NCI-H1092 treated with DMSO at 0.1 percent for 48 hours (cell line): Measurements from ENCODE around the gene SOAT2.
"Not testable (repeated sequence)": the region's sequence is repeated elsewhere in the genome, so short reads cannot be mapped to it uniquely, and the experiment has no call there.

Experiments used
- DNase-seq: peaks from one replicate; lab custom pipeline; 2025; lab: John Stamatoyannopoulos, UW

SOAT2 gene

DNA sequence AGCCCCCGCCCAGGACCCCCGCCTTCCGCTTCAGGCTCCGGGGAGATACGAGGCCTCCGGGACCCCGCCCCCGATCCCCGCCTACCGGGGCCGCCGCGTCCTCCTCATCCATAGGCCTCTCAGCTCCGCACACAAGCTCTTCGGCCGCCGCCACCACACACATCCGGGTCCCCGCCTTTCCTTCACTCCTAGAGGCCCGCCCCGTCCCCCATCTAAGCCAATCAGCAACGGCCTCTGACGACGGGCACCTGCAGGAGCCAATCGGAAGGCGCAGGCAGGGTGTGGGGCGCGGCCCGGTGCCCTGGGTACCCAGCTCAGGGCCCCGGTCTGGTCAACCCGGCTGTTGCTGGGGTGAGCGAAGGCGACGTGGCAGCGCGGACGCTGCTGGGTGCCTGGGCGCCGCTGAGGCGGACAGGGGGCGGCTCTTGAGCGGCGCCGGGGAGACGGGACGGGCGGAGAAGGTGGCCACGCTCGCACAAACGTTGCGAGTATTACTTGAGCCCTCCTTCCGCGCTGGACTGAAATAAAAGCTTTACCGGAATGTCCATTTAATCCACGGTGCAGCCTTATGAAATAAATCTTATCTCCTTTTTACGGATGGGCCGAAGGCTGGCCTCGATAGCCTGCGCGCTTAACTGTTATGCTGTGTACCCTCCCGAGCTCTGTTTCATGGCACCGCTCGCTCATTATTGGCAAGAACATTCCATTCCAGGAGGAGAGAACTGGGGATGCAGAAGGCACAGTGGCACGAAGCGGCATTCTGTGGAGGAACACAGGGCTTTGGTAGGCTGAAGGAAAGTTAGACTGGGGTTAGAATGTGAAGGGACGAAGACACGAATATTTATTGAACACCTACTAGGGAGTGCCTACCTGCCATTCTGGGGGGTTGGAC, 23.8 kb upstream of the SOAT2 start, which contains the start of gene SPRYD3:
Gene SPRYD3, minus strand, starts transcription at position 165 of the 892 bp plus-strand sequence. Its CDS starts 57 bp downstream, at position 108.
- DNase-seq = peak; percentile 93

DNA sequence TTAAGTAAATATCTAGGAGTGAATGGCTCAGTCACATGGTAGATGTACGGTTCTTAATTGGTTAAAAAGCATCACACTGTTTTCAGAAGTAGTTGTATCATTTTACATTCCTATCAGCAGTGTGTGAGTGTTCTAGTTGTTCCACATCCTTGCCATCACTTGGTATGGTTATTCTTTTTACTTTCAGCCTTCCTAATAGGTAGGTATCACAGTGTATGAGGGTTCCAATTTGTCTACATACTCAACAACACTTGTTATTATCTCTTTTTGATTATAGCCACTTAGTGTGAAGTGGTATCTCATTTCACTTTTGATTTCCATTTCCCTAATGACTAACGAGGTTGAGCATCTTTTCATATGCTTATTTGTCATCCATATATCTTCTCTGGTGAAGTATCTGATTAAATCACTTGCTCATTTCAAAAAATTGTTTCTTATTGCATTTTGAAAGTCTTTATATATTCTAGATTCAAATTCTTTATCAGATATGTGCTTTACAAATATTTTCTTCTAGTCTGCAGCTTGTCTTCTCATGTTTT, 20.6 kb upstream of the SOAT2 start:
- DNase-seq = no peak

DNA sequence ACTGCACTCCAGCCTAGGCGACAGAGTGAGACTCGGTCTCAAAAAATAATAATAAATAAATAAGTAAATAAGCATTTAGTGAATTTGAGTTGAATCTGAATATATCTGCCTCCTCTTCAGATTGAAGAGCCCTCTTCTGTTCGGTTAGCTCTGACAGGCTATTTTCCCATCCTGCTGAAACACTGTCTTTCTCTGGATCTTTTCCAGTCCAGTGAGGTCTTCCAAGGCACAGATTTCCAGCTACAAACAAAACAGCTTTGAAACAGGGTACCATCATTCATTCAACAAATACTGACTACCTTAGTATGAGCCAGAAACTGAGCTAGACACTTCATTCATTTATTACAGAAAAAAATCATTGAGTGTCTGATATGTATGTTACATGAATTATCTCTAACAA, 16.9 kb upstream of the SOAT2 start:
- DNase-seq = no peak

DNA sequence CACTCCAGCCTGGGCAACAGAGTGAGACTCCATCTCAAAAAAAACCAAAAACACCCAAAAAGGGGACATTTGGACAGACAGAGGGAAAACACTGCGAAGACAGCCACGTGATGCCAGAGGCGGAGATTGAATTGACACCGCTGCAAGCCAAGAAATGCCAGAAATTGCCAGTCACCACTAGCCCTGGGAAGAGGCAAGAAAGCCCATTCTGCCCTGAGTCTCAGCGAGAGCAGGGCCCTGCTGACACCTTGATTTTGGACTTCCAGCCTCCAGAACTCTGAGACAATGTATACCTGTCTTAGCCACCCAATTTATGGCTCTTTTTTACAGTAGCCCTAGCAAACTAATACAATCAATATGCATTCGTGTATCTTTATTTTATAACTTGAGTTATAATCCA, 13.2 kb upstream of the SOAT2 start:
- DNase-seq = no peak

DNA sequence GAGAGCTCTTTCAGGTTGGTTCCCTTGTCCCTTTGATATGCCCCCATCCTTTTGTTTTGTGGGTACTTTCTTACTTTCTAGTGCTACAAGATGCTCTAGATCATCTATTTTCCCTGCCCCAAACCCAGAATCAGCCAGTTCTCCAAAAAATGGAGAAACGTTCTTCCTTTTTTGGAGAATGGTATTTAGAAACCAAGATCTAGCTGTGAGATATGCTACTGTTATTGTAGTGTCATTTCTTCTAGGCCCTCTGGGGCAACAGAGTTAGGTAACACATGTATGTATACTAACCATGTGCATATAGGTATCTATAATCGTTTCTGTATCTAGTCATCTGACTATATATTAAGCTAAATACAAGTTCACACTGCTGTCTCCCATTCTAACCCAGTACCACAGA, 12.7 kb upstream of the SOAT2 start:
- DNase-seq = no peak

DNA sequence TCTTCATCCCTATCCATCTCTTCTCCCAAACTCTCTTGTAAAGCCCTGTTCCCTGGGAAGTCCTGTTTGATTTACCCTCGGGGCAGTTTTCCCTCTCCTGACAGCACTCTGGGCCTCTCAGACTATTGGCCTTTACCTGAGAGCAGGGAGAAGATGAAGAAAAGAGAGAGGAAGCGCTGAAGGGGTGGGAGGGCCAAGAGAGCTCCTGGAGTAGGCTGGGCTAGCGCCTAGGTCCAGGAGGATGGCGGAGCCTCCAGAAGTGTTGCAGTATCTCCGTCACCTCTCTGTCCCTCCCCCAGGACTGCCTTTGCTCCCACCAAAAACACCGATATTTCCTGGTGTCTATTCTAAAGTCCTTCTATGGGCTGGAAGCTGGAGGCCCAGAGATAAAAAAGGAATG, 11.5 kb upstream of the SOAT2 start:
- no peak for DNase-seq

DNA sequence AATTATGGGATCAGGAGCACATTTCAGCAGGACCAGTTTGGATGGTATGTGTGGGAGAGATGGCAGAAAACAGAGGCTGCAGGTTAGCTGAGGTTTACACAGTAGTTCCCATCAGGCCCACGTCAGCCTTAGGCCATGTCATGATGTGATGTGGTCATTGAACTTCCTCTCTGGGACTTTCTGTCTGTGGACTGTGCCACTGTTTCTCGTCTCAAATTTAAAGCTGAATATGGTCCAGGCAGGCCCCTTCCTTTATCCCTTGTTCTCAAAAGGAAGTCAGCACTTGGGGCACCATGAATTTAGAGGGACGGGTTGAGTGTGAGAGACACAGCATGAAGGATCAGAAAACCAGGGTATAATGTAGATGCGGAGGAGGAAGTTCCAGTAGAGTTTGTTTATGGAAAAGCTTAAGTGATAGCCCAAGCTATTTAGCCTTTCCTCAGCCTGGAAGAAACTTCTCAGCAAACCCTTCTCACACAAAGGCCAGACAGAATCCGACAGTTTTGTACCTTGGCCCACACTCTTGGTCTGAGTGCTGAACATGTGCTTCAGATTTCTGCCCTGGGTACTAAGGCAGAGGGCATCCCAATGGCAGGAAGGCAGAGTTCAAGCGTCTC, 9.4 kb upstream of the SOAT2 start:
- no peak for DNase-seq

DNA sequence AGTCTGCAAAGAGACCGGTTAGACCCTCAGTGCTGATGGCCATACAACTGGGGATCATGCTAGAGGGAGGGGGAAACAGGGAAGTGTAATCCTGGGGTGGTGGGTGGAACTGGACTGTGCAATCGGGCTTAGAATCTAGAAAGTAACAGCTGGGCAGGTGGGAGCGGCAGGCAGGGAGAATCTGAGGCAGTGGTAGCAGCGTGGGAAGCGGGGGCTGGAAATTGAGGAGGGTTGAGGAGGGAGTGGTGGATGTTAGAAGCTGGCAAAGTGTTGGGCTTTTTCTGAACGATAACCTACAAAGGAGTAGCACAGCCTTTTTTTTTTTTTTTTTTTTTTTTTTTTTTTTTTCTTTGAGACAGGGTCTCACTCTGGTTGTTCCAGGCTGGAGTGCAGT, 8.9 kb upstream of the SOAT2 start:
- DNase-seq = no peak

DNA sequence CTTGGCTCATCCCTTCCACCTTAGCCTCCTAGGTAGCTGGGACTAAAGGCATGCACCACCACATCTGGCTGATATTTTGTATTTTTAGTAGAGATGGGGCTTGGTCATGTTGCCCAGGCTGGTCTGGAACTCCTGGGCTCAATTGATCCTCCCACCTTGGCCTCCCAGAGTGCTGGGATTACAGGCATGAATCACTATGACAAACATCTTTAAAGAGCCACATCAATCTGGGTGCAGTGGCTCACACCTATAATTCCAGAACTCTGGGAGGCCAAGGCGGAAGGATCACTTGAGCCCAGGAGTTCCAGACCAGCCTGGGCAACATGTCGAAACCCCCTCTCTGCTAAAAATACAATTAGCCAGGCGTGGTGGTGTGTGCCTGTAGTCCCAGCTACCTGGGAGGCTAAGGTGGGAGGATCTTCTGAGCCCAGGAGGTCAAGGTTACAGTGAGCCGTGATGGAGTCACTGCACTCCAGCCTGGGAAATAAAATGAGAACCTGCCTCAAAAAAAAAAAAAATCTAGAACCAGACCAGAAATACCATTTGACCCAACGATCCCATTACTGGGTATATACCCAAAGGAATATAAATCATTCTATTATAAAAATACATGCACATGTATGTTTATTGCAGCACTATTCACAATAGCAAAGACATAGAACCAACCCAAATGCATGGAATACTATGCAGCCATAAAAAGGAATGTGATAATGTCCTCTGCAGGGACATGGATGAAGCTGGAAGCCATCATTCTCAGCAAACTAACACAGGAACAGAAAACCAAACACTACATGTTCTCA, 8.3 kb upstream of the SOAT2 start:
- DNase-seq = not testable (repeated sequence)

DNA sequence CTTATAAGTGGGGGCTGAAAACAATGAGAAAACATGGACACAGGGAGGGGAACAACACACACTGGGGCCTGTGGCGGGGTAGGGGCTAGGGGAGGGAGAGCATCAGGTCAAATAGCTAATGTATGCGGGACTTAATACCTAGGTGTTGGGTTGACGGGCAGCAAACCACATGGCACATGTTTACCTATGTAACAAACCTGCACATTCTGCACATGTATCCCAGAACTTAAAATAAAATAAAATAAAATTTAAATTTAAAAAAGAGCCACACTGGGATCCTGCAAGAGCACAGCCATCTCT, 7.7 kb upstream of the SOAT2 start:
- DNase-seq = not testable (repeated sequence)

DNA sequence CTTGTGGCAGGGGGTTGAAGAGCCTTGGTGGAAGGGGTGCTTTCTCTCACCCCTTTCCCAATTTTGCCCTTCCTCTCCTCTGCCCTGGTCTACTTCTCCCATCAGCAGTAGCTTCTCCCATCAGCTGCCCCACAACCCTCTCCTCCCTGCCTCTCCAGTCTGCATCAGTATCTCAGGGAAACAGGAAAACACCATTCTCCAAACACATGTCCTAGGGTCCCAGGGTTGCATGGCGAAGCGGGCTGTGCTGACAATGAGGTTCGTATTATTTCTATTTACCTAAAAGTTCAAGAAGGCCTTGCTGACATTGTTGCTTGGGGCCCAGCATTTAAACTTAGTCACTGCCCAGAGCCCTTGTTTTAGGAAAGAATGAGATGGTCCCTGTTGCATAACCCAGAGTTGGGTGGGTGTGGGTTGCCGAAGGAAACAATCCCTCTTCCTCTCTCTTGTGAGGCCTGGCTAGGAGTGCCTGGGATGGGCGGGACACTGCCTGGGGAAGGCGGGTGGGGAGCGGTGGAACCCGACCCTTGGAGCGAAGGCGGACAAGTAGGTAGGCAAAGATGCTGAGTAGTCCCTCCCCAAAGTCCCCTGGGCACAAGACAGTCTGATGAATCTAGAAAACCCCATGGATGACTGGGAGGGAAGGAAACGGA, 7.1 kb upstream of the SOAT2 start:
- DNase-seq = no peak

DNA sequence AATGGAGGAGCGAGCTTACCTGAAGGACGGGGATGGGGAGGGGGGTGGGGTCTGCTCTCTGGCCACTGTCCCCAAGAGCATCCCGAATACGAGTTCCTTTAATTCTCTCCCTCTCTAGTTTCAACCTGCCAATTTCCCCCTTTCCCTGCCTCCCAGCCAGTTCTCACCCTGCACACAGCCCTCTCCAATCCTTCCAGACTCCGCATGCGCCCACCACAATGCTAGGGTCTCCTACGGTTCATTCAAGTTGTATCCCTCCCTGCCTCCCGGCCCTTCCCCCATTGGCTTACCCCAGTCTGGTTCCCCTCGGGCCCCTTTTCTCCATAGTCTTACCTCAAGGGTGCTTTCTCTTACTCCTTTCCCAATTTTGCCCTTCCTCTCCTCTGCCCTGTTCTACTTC, 6.5 kb upstream of the SOAT2 start:
- DNase-seq = no peak

DNA sequence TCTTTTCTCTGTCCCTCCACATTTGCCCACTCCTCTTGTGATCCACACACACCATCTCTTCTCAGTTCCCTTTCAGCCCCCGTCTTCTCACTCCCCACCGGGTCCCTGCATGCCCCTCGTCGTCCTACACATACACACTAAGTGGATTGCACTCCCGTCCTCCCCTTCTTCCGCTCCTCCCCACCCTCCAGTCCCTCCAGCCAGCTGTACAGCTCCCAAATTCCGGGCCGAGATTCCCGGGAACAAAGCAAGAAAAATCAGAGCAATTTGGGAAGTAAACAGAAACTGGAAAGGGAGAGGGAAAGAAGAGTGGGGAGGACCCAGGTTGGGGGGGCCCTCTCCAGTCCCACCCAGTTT, 6.1 kb upstream of the SOAT2 start:
- no peak for DNase-seq

DNA sequence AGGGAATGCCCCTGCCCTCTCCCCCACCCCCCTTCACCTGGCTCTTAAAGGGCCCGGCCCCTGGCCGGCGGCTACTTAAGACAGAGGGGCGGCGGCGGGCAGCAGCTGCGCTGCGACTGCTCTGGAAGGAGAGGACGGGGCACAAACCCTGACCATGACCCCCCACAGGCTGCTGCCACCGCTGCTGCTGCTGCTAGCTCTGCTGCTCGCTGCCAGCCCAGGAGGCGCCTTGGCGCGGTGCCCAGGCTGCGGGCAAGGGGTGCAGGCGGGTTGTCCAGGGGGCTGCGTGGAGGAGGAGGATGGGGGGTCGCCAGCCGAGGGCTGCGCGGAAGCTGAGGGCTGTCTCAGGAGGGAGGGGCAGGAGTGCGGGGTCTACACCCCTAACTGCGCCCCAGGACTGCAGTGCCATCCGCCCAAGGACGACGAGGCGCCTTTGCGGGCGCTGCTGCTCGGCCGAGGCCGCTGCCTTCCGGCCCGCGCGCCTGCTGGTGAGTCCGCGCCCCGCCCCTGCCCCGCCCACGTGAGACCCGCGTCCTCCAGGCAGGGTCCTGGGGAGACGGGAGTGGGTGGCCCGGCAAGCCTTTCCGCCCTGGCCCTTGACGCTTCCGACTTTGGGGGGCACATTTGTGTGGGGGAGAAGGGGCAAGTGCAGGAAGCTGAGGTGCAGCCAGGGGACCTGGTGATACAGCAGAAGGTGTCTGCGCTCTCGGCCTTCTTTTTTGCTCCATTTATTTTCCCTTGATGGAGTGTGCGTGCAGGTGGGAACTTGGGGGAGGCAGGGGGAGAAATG, 5.5 kb upstream of the SOAT2 start, which contains the start of gene IGFBP6:
Gene IGFBP6, plus strand, starts transcription at position 104 of the 790 bp plus-strand sequence. Its CDS starts 51 bp downstream, at position 155.
- peak; percentile 35 for DNase-seq

DNA sequence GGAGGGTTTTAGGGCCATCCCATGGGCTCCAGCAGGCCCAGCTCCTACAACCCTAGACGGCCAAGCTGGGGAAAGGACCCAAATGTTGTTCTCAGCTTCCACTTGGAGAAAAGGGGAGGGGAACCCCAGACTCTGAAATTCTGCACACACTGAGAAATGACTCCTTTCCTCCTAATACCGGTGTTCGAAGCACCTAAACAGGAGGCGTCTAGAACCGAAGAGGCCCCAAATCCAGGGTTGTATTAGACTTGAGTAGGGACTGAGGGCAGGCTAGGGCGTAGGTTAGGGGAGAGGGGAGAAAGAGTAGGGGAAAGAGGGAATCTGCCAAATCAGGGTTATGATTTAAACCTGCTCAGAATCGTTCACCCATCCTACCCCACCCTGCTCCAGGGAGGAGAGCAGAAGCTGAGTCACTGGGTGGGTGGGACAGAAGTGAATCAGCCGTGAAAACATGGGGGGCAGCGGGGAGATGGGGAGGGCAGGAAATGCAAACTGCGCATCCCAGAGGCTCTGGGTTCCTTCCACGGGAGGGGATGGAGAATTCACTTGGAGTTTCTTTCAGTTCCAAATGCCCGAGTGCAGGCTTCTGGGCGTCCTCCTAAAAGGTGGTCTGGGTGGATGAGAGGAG, 4.8 kb upstream of the SOAT2 start:
- no peak for DNase-seq

DNA sequence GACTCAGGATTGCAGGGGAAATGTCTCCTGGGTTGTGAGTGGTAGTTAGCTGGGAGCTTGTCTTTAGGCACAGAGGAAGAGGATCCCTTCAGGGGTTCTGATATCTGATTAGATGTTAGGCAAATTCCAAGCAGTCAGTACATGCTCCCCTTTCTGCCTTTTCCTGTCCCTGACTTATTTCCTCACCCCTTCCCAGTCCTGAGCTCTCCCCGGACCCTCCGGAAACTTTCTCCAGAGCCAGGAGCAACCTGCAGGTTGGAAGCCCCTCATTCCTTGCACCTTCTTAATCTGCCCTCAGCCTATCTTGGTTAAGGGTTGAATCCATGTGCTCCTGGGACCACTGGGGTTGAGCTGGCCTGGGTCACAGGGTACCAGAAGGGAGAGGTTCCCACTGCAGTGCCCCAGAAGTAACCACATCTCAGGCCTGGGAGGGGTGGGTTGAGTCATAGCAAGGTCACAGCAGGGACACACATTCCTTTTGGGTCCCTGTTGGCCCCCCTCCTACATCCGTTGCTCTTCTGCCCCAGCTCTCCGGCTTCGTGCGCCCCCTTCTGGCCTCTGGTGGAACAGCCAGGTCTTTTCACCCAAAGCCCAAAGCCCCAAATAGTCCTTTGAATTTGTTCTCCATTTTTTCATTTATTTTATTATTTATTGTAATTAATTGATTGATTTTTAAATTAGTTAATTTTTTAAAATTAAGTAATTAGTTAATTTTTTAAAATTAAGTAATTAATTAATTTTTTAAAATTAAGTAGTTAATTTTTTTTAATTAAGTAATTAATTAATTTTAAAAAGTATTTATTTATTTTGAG, 4.0 kb upstream of the SOAT2 start:
- peak; percentile 61 for DNase-seq

DNA sequence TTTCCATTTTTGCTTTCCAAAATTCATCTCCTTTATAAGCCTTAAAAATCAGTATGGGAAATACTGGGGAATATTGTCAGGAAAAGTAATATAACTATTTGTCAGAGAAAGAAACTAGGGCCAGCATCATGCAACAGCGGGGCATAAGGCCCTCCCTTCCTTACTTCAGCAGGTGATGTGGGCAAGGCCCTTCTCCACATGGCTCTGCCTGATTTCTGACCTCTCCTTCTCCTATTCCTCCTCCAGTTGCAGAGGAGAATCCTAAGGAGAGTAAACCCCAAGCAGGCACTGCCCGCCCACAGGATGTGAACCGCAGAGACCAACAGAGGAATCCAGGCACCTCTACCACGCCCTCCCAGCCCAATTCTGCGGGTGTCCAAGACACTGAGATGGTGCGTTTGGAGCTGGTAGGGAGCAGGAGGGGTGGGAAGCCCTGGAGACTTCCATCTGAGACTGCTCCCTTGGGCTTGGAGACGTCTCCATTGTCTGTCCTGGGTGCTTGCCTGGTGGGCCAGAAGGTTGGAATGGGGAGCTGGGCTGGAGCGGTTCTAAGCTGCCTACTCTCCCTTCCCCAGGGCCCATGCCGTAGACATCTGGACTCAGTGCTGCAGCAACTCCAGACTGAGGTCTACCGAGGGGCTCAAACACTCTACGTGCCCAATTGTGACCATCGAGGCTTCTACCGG, 2.7 kb upstream of the SOAT2 start:
- DNase-seq = no peak

DNA sequence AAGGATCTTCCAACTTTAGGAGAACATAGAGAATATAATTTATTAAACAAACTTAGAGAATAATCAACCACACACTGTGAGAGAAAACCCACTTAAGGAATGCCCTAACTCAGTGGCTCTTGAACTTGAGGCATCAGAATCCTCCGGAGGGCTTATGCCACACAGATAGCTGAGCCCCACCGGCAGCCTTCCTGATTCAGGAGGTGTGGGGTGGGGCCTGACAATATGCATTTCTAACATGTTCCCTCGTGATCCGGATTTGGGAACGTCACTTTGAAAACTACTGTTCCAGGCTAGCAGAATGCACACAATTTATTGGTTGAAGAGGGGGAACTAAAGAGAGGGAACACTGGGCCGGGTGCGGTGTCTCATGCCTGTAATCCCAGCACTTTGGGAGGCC, 2.0 kb upstream of the SOAT2 start:
- no peak for DNase-seq
